ENCODE results near the gene OR2AG2.
A peak's percentile ranks its signal among the peaks of the same experiment; 100 is the strongest.
"Not testable (repeated sequence)": the region's sequence is repeated elsewhere in the genome, so short reads cannot be mapped to it uniquely, and the experiment has no call there.

OR2AG2 gene, protein sequence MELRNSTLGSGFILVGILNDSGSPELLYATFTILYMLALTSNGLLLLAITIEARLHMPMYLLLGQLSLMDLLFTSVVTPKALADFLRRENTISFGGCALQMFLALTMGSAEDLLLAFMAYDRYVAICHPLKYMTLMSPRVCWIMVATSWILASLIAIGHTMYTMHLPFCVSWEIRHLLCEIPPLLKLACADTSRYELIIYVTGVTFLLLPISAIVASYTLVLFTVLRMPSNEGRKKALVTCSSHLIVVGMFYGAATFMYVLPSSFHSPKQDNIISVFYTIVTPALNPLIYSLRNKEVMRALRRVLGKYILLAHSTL

DNA sequence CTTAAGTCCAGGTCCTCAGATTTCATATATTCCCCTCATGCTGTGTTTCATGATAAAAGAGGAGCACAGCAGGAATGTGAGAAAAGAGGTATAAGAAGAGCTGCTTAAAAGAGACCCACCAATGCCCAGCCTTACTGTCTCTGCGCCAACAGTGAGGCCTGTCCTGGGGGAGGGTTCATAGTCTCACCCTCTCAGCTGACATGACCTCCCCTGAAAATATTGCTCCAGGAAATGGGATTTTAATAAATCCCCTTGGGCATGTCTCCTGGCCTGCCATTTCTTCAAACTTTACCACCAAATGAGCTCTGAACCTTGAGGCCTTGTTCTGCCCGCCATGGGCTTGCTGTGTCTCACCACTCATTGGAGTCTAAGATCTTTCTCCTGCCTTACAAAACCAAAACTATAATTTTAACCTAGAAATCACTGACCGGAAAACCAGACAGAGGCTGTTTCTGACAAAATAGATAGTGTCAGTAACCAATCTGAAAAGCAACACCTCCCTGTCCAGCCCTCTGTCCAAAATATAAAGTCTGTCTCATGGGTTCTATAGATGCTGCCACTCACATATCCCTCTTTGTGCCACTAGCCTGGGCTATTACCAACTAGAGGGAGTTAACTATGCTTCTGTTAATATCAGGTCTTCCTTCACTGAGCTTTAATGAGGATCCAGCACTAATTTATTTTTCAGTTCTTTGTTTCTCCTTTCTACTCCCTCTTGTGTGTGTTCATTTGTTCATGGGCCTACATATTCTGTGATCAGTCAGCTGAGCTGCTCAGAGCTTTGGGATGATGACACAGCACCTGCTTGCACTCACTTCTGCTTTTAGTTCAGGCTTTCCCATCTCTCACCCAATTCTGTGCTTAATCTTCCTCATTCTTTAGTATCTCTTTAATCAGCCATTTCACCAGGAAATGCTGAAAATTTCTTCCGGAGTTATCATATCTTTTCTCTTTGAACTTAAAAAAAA is at the start of gene OR2AG2:
Gene OR2AG2 (minus strand): TSS at position 51 of the 968 bp plus-strand sequence. CDS start 3,019 bp downstream, outside the sequence.
- FAIRE-seq, result no peak

DNA sequence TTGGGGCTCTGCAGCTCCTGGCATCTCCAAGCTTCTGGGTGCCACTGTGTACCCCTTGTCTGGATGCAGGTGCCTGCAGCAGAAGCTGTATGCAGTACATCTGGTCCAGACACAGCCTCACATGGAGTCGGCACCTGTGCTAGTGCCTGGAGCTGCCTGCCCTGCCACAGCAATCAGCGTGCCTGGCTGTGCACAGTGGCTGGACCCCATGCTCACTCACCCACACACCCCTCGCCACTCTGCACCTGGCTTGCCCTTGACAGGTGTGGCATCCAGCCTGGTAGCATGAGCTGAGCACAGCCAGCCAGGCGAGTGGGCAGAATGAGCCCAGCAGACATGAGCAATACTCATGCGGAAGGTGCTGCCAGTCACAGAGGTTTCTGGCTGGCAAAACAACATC is 47.2 kb upstream of the OR2AG2 start:
- FAIRE-seq, result no peak

DNA sequence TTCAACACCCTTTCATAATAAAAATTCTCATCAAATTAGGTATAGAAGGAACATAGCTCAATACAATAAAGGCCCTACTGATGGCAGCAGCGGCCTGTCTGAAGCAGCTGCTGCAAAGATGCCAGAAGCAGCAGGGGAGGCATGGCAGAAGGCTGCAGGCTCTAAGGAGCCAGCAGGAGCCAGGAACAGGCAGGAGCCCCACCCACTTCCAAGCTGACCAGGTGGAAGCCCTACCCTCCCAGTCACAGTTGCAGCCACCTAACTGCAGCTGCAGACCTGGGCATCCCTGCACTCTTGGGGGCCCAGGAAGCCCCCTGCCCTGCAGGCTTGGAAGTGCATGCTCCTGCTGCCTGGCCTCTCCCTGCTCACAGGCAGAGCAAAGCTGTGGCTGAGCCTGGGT is 45.9 kb upstream of the OR2AG2 start:
- FAIRE-seq, result no peak

DNA sequence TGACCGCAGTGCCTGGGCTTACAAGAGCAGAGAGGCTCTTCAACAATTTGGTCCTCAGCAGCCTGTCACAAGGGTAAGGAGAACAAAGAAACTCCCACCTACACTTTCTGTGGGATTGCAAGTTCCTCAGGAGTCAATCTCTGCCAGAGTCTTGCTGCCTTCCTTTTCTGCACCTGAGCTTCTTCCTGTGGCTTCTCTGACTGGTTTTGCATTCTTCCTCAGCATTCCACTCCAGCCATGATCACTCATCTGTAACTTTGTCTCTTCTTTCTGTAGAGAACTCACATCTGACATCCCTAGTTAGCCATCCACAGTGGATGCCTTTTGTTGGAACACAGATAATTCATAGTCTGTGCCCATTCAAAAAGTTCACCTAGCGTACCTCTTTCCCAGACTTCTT is 41.9 kb upstream of the OR2AG2 start:
- no peak for FAIRE-seq

DNA sequence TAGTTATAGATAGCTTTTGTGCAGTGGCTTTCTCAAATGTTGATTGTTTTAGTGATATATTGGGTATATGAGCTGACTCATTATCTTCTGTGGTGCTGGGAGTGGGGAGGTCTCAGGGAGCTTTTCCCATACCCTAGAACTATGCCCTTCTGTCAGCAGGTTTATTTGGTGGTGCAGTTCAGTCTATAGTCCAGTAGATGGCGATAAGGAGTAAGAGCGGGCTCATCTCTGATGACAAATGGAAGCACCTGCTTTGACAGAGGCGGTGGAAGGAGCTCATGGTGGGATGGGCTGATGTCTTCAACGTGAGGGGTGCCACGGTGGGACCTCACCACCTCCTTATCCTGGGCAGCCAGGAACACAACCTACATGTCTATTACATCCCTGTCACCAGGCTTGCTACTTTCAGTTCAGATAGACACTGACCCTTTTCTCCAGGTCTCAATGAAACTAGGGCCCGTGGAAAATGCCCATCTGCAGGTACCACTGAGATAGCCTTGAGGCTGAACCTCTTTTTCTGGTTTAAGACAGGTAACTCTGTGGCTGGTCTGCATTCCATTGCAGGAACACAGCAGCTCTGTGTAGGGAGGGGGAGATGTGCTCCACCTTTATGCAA is 40.7 kb upstream of the OR2AG2 start:
- FAIRE-seq, result no peak

DNA sequence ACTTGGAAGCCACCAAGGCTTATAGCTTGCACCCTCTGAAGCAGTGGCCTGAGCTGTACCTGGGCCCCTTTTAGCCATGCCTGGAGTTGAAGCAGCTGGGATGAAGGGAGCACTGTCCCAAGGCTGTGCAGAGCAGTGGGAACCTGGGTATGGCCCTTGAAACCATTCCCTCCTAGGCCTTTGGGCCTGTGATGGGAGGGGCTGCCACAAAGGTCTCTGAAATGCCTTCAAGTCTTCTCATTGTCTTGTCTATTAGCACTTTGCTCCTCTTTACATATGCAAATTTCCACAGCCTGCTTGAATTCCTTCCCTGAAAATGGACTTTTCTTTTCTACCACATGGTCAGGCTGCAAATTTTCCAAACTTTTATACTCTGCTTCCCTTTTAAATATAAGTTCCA is 29.3 kb upstream of the OR2AG2 start:
- FAIRE-seq, result not testable (repeated sequence)

DNA sequence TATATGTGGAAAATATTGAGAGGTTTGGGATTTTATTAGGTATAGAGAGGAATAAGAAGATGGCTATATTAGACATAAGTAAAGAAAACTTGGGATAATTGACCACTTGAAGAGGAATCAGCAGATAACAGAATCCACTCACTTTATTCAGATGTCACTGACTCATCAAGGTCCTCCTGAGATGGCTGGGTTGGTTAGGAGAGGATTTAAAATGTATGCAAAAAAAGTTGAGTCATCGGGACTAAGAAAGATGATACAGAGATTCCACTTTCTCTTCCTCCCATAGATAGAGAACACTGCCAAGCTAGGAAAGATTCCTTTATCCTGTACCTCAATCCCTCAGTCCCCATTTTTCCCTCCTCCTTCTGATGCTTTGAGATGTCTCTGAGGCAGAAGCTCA is 27.6 kb upstream of the OR2AG2 start, which contains the start of gene OR6A2:
Gene OR6A2 (minus strand): TSS at position 288 of the 400 bp plus-strand sequence. CDS start 3,981 bp downstream, outside the sequence.
- FAIRE-seq, result no peak

DNA sequence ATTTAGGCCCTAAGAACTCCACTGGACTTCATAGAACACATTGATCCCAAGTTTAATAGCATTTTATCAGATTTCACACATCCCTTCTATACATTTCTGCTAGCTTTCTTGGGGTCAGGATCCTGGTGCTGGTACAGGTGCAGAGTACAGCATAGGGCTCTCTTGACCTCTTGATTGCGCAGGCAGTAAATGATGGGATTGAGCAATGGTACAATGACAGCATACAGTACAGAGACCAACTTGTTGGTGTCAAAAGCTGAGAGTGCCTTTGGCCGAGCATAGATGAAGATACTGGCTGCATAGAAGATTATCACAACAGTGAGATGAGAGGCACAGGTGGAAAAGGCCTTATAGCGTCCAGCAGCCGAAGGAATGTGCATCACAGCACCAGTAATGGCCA is 22.9 kb upstream of the OR2AG2 start:
- no peak for FAIRE-seq

DNA sequence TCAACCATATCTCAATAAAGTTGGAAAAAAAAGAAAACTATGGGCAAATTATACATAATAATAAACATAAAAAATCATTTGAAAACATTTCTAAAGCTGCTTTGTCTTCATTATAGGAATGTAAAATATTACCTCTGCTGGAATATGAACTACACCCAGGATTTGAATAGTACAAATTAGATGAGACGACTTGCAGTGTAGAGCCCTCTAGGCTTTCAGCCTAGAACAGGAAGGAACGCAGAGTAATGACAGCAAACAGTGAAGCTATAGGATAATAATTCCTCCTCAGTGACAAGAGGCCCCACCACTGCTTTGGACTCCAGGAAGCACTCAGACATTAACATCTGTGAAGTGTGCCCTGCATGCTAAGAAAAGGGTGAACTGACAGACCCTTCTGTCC is 18.8 kb upstream of the OR2AG2 start:
- FAIRE-seq, result no peak

DNA sequence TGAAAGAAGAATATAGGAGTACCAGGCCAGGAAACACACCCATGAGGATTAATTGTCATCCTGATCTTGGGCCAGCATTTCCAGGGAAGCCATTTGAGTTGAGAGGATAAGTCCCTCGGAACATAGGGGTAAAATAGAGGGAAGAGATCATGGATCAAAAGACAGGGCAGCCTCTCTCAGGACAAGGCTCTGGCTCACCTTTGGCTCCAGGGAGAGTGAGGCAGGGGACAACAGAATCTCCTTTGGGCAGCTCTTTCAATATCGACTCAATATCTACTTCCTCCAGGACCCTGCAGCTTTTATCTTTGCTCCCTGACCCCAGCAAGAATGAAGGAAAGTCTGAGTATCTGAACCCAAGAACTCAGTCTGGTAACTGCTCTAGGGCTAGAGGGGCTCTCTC is 10.9 kb upstream of the OR2AG2 start, which contains the start of gene OR2AG1:
Gene OR2AG1 (plus strand): TSS at position 301 of the 400 bp plus-strand sequence. CDS start 2,018 bp downstream, outside the sequence.
- no peak for FAIRE-seq

DNA sequence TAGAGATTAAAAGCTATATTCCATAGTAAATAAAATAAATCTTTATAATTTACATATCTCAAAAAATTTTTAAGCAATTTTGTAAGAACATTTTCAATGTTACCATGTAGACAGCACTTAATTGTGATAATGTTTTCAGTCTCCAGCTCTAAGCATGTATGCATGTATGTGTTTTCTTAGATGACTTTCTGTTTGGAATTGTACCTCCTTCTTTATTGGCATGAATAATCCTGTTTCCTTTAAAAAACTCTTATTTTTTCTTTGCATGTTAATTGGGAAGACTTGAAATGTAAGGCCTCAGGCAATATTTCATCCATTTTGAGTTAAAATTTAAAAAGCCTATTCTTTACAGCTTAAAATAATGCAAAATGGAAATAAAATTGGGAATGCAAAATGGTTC is 9.1 kb upstream of the OR2AG2 start:
- FAIRE-seq, result no peak

DNA sequence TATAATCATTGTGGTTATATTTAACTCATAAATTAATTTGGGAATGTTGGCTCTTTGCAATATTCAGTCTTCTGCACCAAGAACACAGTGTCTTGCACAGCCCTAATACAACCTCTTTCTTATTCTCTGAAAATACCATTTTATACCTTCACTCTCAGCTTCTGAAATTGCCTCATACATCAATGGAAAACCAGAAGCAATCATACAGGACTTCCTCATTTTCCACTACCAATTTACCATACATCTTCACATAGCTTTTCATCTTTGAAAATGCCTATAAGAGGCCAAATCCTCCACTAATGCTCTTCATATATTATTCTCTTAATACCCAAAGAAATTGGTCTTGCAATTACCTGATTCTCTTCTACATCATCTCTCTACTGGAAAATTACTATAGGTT is 6.7 kb upstream of the OR2AG2 start:
- no peak for FAIRE-seq

DNA sequence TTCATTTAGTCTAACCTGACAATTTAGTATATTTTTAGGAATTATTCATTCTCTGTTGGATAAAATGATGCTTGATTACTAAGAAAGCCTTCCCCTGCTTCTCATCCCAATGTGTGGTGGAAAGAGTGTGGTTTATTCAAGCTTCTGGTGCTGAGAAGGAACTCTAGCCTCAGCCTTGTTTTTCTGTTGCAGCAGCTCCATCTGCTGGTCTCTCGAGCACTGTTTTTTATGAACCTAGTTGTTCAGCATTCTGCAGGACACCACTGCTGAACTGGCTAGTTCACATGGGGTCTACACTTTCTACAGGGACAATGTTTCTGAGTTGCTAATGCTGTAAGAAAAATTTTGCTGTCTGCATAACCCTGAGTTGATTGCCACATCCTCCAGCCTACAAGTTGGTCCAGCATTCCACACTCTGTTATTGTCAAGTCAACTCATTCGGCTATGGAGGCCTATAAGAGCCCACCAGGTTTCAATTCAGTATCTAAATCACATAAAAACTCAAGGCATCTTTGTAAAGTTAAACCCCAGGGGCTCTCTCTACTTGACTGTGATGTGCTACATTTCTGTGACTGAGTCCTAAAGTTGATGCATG is 14.3 kb downstream of the OR2AG2 start:
- FAIRE-seq, result peak; percentile 79

DNA sequence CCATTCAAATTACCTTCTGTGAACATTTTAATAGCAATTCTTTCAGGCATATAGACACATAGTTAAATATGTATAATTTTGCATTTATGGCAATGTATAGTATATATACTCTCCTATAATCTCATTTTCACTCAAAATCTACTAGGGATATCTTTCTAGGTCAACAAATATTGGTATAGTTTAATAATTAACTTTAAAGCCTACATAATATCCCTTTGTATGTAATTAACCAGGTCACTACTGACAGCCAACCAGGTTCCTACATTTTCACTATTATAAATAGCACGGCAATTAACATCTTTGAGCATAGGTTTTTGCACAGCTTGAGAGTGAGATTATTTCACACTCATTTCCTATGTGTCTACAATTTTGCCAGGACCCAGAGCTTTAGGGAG is 15.8 kb downstream of the OR2AG2 start:
- no peak for FAIRE-seq

DNA sequence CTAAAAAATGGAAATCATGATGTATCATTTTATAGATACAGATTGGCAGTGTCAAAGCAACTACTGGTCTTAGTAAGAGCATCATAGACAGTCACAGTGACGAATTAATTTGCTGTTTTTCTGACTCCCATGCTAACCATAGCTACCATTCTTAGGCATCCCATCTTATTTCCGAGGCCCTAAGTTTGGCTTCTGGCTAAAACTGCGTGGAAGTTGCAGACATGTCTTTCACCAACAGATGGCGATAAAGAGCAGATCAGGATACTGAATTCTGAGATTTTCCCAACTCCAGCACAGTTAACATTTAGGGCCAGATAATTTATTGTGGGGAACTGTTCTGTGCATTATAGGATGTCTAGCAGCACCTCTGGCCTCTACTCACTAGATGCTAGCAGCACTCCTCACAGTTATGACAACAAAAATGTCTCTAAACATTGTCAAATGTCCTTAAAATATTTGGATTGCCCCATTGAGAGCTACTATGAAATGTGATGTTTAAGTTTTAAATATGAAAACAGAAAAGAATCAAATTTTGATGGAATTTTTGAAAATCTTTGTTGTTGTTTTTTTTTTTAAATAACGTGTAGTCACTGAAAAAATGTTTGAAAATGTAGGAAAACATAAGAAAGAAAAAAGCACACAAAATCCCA is 16.3 kb downstream of the OR2AG2 start:
- FAIRE-seq, result peak; percentile 84

DNA sequence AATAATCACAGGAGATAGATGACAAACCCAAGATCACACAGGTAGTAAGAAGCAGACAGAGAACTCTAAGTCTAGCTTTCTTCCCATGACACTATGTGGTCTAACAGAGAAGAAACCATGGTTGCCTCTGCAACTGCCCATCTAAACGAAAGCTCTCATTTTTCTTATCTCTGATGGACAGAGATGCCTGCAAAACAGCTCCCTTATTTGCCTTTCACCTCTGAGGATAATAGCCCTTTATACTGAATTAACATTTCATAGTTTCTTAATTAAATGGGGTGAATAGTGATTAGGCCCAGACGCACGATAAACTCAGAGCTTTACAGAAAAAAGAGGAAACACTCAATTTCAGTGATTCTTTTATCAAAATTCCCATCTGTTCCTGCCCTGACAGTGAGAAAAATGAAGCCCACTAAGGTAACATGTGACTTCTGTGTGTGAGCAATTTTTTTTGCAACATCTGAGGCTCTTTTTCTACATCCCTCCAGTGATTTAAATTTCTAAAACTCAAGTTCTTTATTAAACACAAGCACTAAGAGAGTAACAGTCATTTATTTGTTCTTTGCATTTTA is 24.6 kb downstream of the OR2AG2 start:
- no peak for FAIRE-seq

DNA sequence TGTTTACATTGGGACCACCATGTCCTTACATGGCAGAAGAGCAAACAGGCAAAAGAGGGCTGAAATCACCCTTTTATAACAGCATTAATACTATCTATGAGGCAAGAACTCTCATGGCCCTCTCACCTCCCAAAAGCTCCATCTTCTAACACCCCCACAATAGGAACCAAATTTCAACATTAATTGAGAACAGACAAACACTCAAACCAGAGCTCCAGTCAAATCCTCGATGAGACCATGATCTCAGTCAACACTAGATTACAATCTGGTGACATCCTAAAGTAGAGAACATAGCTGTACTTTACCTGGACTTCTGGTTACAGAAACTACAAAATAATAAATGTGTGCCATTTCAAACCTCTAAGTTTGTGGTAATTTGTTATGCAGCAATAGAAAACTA is 25.1 kb downstream of the OR2AG2 start:
- no peak for FAIRE-seq

DNA sequence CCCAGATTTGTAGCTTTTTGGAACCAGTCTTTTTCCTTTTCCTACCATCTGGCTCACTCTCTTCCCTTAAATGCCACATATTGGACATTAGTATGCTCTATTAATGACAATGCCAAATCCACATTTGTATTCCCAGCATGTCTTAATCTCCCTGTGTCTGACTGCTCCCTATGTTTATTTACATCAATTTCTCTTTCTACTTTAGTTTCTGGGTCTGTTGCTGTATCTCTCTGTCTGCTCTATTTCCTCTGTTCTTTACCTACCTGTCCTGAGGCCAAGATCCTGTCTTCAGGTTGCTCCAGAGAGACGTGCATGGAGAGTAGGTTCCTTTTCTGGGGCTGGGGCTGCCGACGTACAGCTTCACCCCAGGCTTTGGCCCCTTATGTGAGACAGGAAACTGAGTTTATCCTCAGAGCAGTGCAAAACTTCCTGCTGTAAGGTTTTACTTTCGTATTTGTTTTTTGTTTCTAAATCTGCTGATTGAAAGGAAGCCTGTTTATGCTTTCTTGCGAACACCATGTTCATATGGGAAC is 25.6 kb downstream of the OR2AG2 start:
- FAIRE-seq, result no peak

DNA sequence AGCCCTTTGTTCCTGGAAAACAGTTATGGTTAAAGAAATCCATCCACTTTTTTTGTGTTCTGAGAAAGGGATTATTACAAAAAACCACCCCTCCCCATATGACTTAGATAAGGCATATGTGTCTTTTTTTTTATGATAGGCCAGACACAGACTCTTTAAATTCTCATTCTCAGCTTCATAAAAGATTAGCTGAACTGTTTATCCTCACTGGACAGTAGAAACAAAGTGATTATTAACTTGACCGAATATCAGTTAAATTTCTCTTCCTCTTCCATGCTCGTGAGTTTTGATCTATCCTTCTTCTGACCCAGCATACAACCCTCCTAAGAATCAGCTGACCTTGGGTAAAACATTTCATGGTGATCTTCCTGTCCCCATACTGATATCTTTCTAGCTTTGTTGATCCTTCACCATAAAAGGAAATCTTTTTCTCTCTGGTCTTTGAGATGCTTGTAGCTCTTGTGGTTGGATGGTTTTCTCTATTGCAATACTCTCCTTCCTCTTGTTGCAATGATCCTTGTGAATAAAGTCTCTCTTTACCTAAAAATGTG is 26.2 kb downstream of the OR2AG2 start:
- FAIRE-seq, result no peak

DNA sequence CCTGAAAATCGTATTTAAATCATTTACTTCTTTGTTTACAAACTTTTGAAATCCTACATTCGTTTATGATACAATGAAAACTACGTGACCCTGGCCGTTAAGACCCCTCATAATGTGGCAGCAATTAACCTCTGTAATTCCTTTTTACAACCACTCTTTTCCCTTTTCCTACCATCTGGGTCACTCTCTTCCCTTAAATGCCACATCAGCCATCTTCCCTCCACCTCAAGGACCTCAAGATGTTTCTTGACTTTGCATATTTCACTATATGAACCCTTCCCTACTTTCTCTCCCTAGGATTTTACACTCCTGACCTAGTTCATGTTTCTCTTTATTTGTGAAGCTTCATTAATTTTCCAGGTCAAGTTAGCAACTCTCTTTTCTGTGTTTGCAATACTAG is 26.8 kb downstream of the OR2AG2 start:
- no peak for FAIRE-seq

DNA sequence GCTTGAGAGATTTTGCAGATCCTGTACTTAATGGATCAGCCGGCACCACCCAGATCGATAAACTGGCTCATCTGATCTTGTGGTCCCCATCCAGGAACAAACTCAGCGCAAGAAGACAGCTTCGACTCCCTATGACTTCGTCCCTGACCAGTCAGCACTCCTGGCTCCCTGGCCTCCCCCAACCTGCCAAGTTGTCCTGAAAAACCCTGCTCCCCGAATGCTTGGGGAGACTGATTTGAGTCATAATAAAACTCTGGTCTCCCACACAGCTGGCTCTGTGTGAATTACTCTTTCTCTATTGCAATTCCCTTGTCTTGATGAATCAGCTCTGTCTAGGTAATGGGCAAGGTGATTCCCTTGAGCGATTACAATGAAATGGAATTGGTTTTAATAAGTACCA is 29.5 kb downstream of the OR2AG2 start:
- no peak for FAIRE-seq

All from G401.6 (cell line).